Measurements from ENCODE around the gene TICRR.

DNA sequence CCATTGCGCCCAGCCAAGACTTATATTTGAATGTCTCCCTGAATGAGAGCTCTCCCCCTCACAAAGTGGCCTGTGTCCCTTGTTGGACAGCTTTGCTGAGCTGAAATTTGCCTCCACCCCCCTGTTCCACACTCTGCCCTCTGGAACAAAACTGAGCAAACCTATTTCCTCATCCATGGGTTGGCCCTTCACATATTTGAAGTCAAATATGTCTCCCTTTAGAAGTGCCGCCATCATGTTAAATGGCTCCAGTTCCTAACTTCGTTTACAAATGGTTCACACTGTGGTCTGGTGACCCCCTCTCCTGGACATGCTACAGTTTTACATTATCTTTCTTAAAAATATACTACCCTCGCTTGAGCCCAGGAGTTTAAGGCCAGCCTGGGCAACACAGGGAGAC lies 99.3 kb downstream of the TICRR start:
- no peak for TF ChIP-seq CTCF (IDR thresholded peaks at IDR 0.05)
- no peak for TF ChIP-seq ZFX (IDR thresholded peaks at IDR 0.05; ENCODE audit: borderline replicate concordance)

All from 22Rv1 (cell line).